Stimulated activated naive CD4-positive, alpha-beta T cell treated with Interleukin-2 at 50 U/mL for 16 hours (primary cell): ENCODE results near the gene SLC1A7.

ENCODE experiments used
- DNase-seq: peaks from one replicate; lab custom pipeline; 2025; lab: John Stamatoyannopoulos, UW

SLC1A7 gene

GRCh38 chr1:53090227-53091147 is 52.0 kb downstream of the SLC1A7 start:
- DNase-seq: no peak

DNA sequence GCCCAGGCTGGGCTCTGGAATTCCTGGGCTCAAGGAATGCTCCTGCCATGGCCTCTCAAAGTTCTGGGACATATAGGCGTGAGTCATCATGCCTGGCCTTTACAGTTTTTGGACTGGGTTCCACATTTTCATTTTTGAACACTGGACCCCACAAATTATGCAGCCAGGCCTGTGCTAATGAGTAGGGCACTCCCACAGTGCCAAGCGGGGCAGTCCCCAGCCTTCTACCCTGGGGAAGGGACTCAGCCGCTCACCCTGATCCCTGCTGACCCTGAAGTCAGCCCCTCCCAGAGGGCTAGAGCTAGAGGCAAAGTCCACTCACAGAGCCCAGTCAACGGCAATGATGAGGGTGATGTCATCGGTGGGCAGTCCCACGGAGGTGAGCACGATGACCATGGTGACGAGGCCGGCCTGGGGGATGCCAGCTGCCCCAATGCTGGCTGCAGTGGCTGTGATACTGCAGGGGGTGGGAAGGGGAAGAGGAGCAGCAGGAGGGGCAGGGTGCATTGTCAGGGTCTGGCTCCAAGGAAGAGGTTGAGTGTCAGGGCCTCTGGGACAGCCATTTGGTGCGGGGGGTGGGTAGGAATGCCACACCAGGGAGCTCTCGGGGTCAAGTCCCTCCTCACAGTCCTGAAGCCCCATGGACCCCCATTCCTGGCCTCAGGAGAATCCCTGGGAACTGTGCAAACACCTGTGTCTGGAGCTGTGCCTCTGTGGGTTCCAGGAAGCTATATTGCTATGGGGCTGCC is 52.8 kb downstream of the SLC1A7 start:
- DNase-seq: no peak

DNA sequence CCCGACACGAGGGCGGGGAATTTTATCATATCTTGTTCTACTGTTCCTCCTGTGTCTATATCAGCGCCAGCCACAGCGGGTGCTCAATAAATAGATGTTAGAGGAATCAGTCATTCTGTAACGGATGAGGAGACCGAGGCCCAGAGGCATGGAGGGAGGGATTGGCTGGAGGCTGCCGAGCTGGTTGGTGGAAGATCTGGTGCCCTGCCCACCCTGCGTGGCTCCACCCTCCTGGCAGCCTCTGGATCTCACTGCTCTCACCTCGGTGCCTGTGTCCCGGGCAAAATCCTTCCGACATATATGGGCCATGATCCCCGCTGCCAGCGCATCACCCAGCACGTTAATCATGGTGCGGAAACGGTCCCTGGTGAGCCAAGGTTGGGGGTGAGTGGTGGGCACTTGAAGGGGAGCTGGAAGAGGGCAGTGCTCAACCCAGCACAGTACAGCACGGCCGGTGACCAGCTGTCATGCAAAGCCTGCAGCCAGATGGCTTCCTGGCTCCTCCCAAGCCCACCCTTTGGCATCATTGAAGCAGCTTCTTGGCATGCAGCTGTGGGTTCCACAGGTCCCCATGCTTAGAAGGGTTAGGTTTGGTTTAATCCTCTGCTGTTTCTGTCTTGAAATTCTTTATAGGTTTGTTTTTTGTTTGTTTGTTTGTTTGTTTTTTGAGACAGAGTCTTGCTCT is 53.7 kb downstream of the SLC1A7 start:
- no peak for DNase-seq

DNA sequence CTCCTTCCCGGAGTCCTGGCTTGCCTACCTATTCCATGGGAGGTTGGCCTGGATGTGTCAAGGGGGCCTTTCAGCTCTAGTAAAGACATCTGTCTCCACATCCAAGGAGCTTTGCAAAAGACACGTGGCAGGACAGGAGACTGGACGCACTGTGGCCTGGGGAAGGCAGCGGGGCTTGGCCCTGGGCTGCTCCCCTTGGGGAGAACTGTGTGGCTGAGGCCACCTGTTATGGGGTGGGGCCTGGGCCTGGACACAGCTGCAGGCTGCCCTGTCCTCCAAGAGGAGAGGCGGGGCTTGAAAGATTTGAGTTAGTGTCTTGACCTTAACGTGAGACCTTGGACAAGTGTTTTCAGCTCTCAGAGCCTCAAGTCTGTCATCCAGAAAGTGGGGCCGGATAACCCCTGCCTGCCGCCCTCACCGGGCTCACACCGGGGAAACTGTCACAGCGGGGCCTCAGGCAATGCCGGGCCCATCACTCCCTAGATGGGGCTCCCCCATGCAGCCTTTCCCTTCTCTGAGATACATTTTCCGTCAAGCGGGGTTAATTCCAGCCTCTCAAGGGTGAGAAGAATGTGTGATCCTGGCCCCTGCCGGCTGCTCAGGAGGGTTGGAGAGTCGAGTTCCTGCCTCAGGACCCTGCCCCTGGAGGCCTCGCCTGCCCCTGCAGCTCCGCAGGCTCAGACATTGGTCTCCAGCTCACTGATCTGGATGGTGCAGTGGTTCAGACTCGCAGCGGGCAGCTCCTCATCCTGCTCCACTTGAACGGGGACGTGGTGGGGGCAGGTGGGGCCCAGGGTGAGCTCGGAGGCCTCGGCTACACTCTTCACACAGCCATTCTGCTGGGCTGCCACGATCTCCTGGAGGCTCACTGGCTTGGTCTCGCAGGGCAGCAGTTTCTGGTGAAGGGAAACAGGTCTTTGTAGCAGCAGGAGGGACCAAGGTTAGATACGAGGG is 54.8 kb downstream of the SLC1A7 start:
- DNase-seq: no peak

DNA sequence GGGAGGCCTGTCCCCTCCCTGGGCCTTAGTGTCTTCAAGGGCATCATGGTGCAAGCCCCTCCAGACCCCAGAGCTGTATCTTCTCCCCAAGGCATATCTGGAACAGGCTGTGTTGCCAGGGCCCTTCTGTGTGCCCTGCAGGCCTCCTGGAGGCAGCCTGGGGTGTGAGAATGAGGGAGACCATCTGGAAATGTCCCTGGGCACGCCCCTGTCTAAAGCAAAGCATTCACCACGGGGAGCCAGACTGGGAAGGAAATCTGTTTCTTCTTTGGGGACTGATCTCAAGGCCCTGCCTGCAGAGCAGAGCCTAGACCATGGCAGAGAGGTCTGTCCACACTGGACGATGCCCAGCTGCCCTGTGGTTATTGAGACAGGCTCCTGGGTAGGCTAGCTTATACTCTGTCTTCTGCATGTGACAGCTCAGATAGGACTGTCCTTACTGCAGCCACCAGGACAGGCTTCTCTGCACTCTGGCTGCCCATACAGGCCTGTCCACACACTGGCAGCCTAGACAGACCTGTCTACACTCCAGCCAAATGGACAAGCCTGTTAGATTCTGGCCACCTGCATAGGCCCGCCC is 55.9 kb downstream of the SLC1A7 start:
- no peak for DNase-seq

DNA sequence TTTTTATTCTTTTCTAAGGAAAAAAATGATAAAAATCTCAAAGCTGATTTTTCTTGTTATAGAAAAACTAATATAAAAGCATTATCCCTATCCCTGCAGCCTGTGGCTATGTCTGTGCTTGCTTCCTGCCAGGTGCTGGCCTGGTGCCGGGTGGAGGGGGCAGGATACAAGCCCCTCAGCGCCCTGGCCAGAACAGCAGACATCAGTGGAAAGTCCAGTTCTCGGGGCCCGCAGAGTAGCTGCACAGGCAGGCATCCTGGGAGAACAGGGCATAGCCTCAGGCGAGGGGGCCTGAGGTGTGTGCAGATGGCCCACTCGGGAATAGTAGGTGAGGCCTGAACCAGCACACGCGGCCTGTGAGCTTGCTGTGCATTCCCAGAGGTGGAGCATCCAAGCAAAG is 57.0 kb downstream of the SLC1A7 start:
- DNase-seq: no peak

DNA sequence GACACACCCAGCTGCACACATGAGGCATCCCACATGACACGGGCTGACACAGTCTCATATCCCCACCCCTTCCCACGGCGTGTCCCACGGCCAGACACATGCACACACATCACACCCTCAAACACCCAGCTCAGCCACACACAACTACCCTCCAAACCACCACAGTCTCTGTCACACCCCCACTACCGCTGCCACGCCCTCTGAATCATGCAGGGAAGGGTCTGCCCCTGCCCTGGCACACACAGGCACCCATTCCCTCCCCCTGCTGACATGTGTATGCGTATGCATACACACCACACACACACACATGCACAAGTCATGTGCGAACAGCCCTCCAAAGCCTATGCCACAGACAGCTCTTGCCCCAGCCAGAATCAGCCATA is 57.9 kb downstream of the SLC1A7 start:
- no peak for DNase-seq

- no peak for DNase-seq
Observed at GRCh38 chr1:53083636-53084588, 58.5 kb downstream of the SLC1A7 start.

DNA sequence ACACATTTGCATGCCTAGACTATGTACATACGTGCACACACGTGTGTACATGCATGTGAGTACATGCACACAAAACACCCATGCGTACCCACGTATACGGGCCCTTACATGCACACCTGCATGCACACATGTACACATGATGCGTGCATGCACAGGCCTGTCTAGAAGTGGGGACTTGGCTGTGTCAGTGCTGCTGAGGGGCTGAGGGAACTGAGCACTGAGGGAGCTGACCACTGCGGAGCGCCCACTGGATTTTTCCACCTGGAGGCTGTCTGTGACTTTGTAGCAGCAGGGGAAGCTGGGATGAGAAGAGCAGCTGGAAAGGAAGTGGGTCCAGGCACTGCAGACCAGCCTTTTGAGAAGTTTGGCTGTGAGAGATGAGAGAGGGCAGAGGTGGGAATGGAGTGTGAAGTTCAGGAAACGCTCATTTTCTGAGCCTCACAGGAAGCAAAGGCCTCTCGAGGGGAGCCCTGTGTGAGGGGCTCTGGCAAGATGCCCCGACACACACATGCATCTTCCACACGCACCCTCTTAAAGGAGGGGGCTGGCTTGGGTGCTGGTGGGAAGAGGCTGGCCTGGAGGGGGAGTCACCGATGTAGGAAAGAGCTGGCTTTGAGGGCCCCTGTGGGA is 59.5 kb downstream of the SLC1A7 start:
- no peak for DNase-seq

DNA sequence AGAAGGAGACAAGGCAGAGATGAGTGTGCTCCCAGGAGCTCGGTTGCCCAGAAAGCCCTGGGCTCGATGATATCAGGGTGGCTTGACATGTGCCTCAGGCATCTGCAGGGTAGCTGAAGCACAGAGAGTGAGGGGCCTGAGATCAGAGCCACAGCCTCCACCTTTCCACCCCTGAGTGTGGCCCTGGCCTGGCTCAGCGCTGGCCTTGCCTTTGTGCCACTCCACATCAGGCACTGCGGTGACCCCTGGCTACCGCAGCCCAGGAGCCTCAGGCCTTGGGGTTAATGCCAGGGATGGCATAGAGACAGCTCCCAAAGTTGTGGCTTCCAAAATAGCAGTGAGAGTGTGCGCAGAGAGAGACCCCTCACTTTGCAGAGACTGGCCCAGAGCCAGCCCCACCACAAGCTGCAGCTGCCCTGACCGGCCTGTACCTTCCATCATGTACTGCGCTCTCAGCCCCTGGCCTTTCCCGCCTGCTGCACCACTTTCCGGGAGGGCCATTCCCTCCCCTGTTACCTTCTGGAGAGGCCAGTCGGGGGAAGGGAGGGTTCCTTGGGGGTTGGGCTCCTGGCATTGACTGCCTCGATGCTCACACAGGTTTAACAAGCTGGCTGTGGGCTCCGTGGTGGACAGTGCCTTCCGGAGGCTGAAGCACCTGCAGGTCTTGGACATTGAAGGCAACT is 60.9 kb downstream of the SLC1A7 start:
- no peak for DNase-seq

GRCh38 chr1:53080769-53081168 is 61.7 kb downstream of the SLC1A7 start:
- no peak for DNase-seq

GRCh38 chr1:53080041-53080440 is 62.4 kb downstream of the SLC1A7 start:
- no peak for DNase-seq

GRCh38 chr1:53079251-53079650 is 63.2 kb downstream of the SLC1A7 start:
- no peak for DNase-seq

GRCh38 chr1:53078333-53079101 is 63.9 kb downstream of the SLC1A7 start:
- no peak for DNase-seq

DNA sequence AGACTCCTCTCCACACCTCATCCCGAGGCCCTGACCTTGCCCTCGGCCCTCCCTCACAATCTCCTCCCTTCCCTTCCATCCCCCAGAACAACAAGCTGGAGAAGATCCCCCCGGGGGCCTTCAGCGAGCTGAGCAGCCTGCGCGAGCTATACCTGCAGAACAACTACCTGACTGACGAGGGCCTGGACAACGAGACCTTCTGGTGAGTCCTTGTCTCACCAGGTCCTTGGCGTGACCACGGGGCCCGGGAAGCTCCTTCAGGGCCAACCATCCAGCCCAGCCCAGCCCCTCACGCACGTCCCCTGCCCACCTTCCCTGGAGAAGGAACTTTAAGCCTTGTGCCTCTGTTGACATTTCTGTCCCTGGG is 64.9 kb downstream of the SLC1A7 start:
- DNase-seq: no peak

DNA sequence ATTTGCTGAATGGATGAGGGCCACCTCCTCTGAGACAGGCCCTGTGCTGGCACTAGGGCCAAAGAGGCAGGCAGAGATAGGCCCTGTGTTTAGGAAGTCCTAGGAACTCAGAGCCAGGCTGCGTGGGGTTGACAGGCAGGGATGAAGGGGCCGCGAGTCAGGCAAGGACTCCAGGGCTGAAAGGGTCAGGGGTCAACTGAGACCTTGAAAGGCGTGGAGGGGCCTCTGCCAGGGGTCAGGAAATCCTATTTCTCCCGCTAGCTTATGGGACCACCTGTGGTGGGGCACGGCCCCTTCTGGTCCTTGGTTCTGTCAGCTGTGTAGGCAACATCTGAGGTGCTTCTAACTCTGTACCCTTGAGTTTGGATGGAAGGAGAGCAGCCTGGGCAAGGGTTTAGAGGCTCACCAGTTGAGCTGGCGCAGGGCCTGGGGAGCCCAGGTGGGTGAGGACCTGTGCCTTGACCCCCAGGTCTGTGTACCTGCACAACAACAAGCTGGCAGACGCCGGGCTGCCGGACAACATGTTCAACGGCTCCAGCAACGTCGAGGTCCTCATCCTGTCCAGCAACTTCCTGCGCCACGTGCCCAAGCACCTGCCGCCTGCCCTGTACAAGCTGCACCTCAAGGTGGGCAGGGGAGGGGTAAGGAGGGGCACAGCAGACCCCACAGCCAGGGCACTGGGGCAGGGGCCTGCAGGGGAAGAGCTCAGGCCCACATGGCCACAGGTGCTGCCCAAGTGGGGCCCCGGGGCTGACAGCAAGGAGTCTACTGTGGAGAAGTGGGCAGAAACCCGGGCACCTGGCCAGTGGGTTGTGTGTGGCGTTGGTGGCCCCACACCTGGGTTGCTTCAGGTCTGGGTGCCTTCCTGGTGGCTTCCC is 65.5 kb downstream of the SLC1A7 start:
- no peak for DNase-seq

DNA sequence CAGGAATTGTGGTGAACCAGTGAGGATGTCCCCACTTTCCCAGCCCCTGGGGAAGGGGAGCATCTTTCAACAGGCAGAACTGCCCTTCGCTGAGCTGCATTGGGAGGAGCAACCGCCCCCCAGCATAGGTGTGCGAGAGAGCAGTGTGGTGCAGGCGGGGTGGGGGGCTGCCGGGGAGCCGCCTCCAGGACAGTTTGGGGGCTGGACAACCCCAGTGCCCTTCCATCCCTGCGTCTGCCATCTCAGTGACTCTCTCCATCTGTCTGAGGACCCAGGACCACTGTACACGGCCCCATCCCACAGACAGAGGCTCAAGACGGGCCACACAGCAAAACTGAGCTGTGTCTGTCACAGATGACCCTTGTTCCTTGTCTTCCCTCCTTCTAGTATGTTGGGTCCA is 66.3 kb downstream of the SLC1A7 start:
- DNase-seq: no peak
